T-helper 2 cell treated with Interferon-gamma antibody and Interleukin-4, amounts not matched to agents 5 μg/mL and 100 μg/mL, for 36 hours (primary cell): ENCODE results near the gene BID.
"Not testable (repeated sequence)": the region's sequence is repeated elsewhere in the genome, so short reads cannot be mapped to it uniquely, and the experiment has no call there.

ENCODE experiments used
- DNase-seq: peaks from one replicate; pipeline ENCODE4 v3.0.0; 2021; ENCODE audit warnings: low spot score
- H3K27ac Mint-ChIP-seq: one replicate; pipeline ENCODE4 v1.8.0; 2021; ENCODE audit warnings: mild to moderate bottlenecking, mixed read lengths
- H3K27me3 Mint-ChIP-seq: one replicate; pipeline ENCODE4 v1.8.0; 2021; ENCODE audit warnings: low read depth, mixed read lengths
- H3K36me3 Mint-ChIP-seq: one replicate; pipeline ENCODE4 v1.8.0; 2021; ENCODE audit warnings: low read depth, mixed read lengths
- H3K4me1 Mint-ChIP-seq: one replicate; pipeline ENCODE4 v1.8.0; 2021; ENCODE audit warnings: low read depth, mixed read lengths
- H3K4me3 Mint-ChIP-seq: one replicate; pipeline ENCODE4 v1.8.0; 2022; ENCODE audit warnings: mild to moderate bottlenecking, moderate library complexity, mixed read lengths
- H3K9me3 Mint-ChIP-seq: one replicate; pipeline ENCODE4 v1.8.0; 2021; ENCODE audit warnings: mixed read lengths

BID gene

DNA sequence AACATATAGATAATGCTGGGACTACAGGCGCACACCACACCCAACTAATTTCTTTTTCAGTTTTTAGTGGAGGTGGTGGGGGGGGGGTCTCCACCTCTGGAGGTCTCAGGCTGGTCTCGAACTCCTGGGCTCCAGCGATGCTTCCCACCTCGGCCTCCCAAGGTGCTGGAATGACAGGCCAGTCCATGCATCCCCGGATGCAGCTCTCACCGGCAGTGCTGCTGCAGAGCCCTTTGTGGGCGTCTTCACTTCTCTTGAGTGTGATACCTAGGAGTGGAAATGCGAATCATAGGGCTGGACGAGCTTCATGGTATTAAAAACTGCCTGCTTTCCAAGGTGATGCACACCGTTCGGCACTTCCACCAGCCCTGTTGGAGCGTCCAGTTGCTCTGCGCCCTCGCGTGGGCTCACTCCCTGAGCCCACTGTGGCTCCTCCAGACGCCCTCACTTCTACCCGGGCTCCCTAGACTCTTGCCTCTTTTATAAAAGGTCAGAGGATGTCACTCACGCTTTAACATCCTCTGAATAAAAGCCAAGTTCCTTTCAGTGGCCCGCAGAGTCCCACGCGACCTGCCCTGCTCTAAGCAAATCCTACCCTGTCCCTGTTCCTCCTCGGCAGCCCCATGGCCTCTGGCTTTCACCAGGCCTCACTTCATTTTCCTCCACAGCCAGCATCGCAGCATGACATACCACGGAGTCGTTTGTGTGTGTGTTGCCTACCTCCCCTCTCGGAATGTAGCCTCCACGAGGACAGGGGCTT lies 837 bp upstream of the BID start:
- Mint-ChIP-seq H3K4me1 (peaks cover 46% of the 10 kb centered on the region), H3K27ac (peak overlapping the region; percentile 53), H3K9me3 (no peaks in the 10 kb centered on the region), H3K27me3 (peaks cover 23% of the 10 kb centered on the region), H3K4me3 (peak overlapping the region; percentile 71), H3K36me3 (peaks cover 29% of the 10 kb centered on the region)
- no peak for DNase-seq

DNA sequence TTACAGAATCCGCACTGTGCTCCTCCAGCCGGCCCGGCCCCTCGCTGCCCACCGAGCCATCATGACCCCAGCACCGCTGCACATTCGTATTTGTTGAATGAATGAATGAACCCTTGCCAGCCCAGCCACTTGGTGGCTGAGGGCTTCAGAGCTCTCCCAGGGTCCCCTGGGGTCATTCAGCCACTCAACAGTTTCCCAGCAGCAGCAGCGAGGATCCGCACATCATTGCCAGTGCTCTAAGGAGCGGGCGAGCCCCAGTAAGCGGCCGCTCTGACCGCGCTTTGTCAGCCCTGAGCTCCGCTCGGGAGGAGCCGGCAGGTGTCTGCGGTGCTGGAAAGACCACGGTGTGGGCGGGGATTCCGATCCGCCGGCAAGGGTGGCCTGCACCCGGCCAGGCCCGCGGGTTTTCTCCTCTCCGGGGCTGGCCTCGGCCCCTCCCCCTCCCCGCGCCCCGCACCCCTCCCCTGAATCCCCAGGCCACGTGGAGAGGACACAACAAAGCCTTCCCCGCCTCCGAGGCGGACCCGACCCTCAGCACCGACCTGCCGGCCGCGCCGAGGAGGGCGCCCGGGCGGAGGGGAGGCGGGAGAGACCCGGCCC lies 563 bp downstream of the BID start:
- Mint-ChIP-seq H3K9me3 (no peaks in the 10 kb centered on the region), H3K27ac (peak overlapping the region; percentile 45), H3K4me1 (peaks cover 40% of the 10 kb centered on the region), H3K36me3 (peaks cover 16% of the 10 kb centered on the region), H3K27me3 (peaks cover 25% of the 10 kb centered on the region), H3K4me3 (peak overlapping the region; percentile 88)
- peak; percentile 69 for DNase-seq

DNA sequence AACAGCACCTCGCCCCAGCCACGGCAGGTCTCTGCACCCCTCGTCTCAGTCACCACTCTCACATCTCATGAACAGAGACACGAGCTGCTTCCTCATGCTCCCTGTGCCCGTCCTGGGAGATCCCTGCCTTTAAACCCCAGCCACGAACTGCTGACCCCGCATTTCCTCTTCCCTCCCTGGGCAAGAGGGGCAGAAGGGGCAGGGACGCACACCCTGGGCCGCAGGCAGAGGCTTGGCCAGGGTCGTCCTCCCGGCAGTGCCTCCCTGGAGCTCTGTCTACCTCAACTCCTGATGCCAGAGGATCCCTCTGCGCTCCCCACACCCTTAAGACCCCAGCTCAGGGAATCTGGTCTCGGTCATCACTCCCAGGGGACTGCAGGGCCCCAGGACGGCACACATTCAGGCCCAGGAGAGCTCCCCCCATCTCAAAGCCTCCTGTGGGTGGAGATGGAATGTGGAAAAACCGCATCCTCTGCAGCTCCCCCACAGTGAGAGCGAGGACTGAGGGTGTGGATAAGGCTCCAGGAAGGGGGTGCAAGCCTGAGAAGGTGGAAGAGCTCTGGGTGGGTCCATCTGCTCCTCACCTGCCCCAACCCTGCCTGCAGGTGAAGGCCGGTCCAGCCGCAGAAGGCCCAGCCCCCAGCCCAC lies 1.2 kb downstream of the BID start:
- H3K27me3 Mint-ChIP-seq = peaks cover 26% of the 10 kb centered on the region
- peaks cover 15% of the 10 kb centered on the region for H3K36me3 Mint-ChIP-seq
- peak overlapping the region; percentile 88 for H3K4me3 Mint-ChIP-seq
- H3K27ac Mint-ChIP-seq = peak overlapping the region; percentile 45
- DNase-seq = no peak
- H3K4me1 Mint-ChIP-seq = peaks cover 40% of the 10 kb centered on the region
- H3K9me3 Mint-ChIP-seq = no peaks in the 10 kb centered on the region

DNA sequence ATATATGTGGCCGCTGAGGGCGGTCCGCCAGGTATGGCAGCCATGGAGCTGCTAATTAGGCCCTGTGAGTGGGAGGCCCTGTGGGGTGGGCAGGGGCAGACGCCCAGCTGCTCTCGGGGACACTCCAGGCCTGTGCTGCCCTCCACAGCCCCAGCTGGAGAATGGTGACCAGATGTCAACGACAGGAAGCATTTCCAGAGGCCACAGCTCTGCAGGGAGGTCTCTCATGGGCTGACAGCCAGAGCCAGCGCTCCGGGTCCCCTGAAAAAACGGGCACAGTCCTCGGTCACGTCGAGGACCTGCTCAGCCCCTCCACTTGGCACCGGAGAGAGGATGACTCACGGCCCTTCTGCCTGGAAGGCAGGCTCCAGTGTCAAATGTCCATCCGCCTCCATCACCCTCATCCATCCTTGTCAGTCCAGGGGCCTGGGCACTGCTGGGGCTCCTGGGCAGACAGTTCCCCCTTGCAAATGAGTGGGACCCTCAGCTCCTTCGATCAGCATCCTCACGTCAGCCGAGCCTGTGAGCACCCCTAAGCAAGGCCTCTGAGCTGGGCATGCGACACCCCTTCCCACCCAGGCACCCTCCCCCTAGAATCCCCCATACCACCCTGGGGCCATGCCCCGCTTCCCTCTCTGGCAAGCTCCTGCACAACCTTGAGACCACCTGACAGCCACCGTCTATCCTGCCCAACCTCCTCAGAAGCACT lies 1.9 kb downstream of the BID start:
- Mint-ChIP-seq H3K27ac (no peak overlapping the region), H3K27me3 (peaks cover 32% of the 10 kb centered on the region), H3K9me3 (no peaks in the 10 kb centered on the region), H3K4me3 (peak overlapping the region; percentile 88), H3K4me1 (peaks cover 42% of the 10 kb centered on the region), H3K36me3 (peaks cover 10% of the 10 kb centered on the region)
- no peak for DNase-seq

DNA sequence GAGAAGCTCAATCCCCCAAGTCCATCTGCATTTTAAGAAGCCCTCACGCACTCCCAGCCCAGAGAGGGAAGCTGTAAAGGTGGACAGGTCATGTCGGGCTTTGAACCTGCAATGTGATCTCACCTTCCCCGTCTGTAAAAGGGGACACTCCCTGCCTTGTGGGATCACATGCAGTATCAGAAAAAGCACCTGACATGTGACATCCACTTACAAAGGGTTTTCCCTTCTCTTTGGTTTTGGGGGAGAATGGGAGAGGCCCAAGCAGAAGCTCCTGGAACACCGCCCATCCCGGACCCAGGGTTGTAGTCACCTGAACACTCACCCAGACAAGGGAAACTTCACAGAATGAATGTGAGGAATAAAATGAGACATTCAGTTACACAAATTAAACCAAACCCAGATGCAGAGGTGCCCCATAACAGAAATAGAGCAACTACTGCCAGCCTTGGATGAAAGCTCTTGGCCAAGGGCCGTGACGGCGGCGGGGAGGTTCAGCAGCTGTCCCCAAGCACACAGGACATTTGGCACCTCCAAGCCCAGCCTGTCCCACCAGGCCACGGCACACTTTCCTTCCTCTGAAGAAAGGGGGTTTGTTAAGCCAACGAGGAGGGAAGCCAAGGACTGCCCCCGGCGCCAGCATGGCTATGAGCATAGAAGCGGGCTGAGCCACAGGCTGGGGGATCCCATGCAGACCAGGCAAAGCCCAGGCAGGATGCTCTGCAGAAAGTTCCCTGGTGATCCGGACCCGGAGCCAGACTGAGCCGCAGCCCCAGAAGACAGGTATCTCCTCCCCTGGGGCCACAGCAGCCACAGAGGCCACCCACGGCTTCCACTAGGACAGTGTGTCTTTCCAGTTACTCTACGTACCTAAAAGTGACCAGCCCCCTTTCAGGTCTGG lies 3.8 kb downstream of the BID start:
- Mint-ChIP-seq H3K4me3 (no peak overlapping the region), H3K27me3 (peaks cover 33% of the 10 kb centered on the region), H3K4me1 (peaks cover 34% of the 10 kb centered on the region), H3K27ac (no peak overlapping the region), H3K9me3 (no peaks in the 10 kb centered on the region), H3K36me3 (peaks cover 10% of the 10 kb centered on the region)
- no peak for DNase-seq

DNA sequence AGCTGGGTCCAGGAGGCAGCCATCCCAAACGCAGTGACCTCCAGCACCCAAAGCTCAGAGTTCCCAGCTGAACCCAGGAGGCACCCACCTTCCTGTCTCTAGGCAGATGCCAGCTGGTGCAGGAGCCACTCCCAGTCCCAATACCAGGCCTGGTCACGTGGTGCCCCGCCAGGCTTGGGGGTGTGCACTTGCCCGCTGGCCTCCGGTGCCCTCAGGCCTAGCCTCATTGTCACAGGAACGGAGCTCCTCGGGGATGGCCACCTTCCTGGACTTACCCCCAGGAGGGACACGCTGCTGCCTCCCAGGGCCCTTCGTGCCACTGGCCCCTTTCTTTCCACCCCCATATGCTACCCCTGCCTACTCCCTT lies 4.6 kb downstream of the BID start:
- peaks cover 29% of the 10 kb centered on the region for H3K4me1 Mint-ChIP-seq
- no peak for DNase-seq
- H3K9me3 Mint-ChIP-seq = no peaks in the 10 kb centered on the region
- peaks cover 34% of the 10 kb centered on the region for H3K27me3 Mint-ChIP-seq
- no peak overlapping the region for H3K27ac Mint-ChIP-seq
- peaks cover 10% of the 10 kb centered on the region for H3K36me3 Mint-ChIP-seq
- no peak overlapping the region for H3K4me3 Mint-ChIP-seq

DNA sequence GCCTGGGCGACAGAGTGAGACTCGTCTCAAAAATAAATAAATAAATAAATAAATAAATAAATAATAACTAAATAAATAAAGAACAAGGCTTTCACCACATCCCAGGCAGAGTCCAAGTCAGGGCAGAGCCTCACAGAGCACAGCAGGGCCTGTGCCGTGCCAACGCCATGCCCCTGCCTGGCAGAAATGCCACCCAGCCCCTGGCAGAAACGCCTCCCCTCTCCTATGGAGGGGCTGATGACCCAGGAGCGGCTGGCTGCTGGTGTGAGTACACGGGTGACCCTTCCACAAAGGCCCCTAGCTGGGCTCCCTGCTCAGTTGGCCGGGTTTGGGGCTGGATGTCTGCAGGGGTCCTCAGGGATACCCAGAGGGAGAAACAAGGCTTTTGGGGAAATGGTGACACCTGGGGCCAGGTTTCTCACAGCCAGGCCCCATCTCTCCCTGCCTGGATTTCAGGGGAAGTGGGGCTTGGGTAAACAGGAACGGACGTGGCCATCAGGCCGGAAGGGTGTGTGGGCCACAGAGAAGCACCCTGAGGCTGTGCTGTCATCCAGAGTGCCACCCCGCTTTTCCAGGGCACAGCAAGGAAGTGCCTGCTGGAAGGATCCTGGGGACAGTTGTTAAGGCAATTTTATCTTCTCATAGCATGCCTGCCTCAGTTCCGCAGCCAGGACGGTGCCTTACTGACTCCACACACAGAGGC lies 5.1 kb downstream of the BID start:
- Mint-ChIP-seq H3K27ac (no peak overlapping the region), H3K4me3 (no peak overlapping the region), H3K4me1 (peaks cover 30% of the 10 kb centered on the region), H3K36me3 (peaks cover 10% of the 10 kb centered on the region), H3K9me3 (no peaks in the 10 kb centered on the region), H3K27me3 (peaks cover 40% of the 10 kb centered on the region)
- no peak for DNase-seq

DNA sequence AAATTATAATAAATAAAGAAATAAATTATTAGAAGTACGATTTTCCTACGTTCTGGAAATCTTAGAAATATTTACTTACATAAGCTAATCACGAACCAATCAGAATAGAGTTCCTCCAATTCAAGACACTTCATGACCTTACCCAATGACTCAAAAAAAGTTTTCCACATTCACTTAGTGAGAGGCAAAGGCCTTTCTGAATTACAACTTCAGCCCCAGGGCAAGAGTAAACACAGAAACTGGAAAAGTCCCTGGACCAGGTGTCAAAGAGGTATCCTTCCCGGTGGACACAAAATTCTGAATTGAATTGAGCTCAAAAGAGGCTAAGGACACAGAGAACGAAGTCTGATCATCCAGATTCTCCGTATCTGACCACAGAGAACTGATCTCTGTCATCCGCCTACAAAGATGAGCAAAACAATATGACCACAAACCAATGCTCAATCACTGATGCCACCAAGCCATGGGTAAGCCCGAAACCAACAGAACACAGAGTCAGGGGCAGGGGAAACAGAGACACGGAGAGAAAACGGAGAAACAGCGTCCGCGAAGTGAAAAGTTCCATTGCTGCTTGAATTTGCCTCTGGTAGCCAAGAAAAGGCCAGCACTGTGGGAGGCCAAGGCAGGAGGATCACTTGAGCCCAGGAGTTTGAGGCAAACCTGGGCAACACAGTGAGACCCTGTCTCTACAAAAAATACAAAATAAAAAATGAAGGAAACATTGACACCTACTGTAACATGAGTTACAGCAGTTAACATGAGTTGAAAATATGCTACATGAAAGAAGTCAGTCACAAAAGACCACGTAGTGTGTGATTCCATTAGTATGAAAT lies 6.8 kb downstream of the BID start:
- Mint-ChIP-seq H3K9me3 (no peaks in the 10 kb centered on the region), H3K36me3 (peaks cover 5% of the 10 kb centered on the region), H3K27ac (peak overlapping the region; percentile 49), H3K27me3 (peaks cover 33% of the 10 kb centered on the region), H3K4me1 (peaks cover 19% of the 10 kb centered on the region), H3K4me3 (peak overlapping the region; percentile 52)
- peak; percentile 78 for DNase-seq

DNA sequence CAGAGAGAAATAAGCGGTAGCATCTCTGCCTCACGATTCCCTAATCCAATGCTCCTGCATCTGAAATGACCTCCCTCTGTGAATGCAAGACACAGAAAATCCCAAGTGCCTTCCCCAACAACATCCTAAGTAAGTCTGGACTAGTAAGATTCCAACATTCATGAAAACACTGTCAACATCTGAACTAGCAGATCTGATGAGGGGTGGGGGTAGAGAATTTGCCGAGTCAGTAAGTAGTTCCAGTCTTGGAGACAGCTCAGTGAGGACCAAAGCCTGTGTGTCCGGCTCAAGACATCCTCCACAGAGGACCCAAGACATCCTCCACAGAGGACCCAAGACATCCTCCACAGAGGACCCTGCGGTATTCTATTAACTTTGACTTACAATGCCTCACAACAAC lies 9.4 kb downstream of the BID start:
- not testable (repeated sequence) for H3K9me3 Mint-ChIP-seq, H3K4me3 Mint-ChIP-seq, H3K27ac Mint-ChIP-seq, DNase-seq, H3K36me3 Mint-ChIP-seq
- peaks cover 31% of the 10 kb centered on the region for H3K27me3 Mint-ChIP-seq
- peaks cover 13% of the 10 kb centered on the region for H3K4me1 Mint-ChIP-seq

DNA sequence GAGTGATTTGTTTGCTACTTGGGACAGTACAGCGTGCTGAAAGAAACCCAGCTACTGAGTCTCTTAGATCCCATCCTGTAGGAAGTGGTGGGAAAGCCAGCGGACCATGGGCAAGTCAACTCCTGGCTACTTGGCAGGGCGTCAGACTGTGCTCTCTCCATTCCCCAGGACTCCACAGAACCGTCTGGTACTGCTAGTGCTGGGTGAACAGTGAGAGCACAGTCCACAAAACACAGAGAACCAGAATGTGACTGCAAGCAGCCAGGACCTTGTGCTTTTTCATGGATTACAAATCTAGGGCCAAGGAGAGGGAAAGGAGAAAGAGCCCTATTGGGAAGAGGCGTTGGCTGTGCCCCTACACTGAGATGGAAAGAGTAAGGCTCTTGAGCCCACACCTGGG lies 10.2 kb downstream of the BID start:
- H3K27me3 Mint-ChIP-seq = peaks cover 31% of the 10 kb centered on the region
- no peaks in the 10 kb centered on the region for H3K36me3 Mint-ChIP-seq
- DNase-seq = no peak
- H3K4me3 Mint-ChIP-seq = no peak overlapping the region
- H3K4me1 Mint-ChIP-seq = peaks cover 13% of the 10 kb centered on the region
- no peaks in the 10 kb centered on the region for H3K9me3 Mint-ChIP-seq
- H3K27ac Mint-ChIP-seq = no peak overlapping the region

DNA sequence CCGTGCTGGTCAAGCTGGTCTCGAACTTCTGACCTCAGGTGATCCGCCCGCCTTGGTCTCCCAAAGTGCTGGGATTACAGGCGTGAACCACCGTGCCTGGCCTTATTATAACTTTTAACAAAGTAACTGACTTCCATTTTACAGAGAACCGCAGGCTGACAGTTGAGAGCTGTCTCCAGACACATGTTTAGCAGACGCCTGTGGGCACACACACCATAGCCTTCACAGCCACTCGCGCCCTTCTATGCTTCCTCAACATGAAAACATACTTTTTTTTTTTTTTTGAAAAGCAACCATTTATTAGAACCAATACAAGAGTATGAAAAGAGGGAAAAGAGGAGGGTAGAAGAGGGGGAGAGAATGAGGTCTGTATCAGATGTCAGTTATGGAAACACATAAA lies 10.8 kb downstream of the BID start:
- Mint-ChIP-seq H3K4me1 (peaks cover 13% of the 10 kb centered on the region), H3K27me3 (peaks cover 32% of the 10 kb centered on the region)
- H3K27ac Mint-ChIP-seq, DNase-seq, H3K4me3 Mint-ChIP-seq, H3K9me3 Mint-ChIP-seq, H3K36me3 Mint-ChIP-seq: not testable (repeated sequence)

DNA sequence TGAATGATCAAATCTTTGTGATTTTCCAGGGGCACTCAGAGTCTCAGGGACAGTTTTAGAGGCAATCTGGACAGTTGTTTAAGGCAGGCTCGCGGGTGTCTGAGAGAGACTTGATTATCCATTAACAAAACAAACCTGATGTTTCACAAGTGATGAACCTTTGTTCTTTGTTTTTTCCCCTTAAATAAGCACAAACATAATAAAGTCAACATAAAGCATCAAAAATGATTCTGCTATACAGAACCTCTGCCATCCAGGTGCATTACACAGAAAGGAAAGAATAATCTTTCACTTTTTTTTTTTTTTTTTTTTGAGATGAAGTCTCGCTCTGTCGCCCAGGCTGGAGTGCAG lies 13.2 kb downstream of the BID start:
- Mint-ChIP-seq H3K4me1 (peaks cover 4% of the 10 kb centered on the region), H3K27me3 (peaks cover 25% of the 10 kb centered on the region), H3K4me3 (no peak overlapping the region), H3K36me3 (no peaks in the 10 kb centered on the region), H3K27ac (no peak overlapping the region), H3K9me3 (no peaks in the 10 kb centered on the region)
- no peak for DNase-seq
